ENCODE measurements around the gene TOMM7.
A peak's percentile ranks its signal among the peaks of the same experiment; 100 is the strongest.

The TOMM7 gene

GRCh38 chr7:22811746-22812280 is 10.8 kb downstream of the TOMM7 start:
- TF ChIP-seq POLR2AphosphoS5 (IDR thresholded peaks at IDR 0.05; ENCODE audit: low read depth, low read length) (0 out of 2 replicates have a peak, but pooled peaks have one; percentile 15), SIN3A (IDR thresholded peaks at IDR 0.05; ENCODE audit: borderline replicate concordance, insufficient read depth, low read length) (no peak)

DNA sequence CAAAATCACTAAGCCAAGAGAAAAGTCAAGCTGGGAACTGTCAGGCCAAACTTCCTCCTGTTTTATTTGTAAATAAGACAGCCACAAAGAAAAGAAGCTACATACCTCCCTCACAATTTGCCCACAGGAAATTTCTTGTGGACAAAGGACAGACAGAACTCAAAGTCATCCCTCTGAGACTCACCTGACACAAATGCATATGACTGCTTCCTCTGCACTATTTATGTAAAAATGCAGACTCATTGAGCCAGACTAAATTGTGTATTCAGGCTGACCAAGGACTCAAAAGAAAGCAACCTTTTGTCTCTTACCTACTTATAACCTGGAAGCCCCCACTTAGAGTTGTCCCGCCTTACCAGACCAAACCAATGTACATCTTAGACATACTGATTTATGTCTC is 11.8 kb downstream of the TOMM7 start:
- TF ChIP-seq POLR2AphosphoS5 (IDR thresholded peaks at IDR 0.05; ENCODE audit: low read depth, low read length): no peak

- TF ChIP-seq TAF1 (IDR thresholded peaks at IDR 0.05; ENCODE audit: borderline replicate concordance, insufficient read depth, low read length) (no peak), REST (IDR thresholded peaks at IDR 0.05; ENCODE audit: insufficient read depth in 1 of 2, low read depth in 2 of 2, low read length in 2 of 2) (no peak), SIN3A (IDR thresholded peaks at IDR 0.05; ENCODE audit: borderline replicate concordance, insufficient read depth, low read length) (no peak), POLR2AphosphoS5 (IDR thresholded peaks at IDR 0.05; ENCODE audit: low read depth, low read length) (no peak), FOXP2 (optimal IDR thresholded peaks at IDR 0.05; ENCODE audit: borderline replicate concordance, extremely low read depth, extremely low read length, insufficient read depth) (no peak)
These were observed 12.6 kb downstream of the TOMM7 start for GRCh38 chr7:22809902-22810642.

- TF ChIP-seq SIN3A (IDR thresholded peaks at IDR 0.05; ENCODE audit: borderline replicate concordance, insufficient read depth, low read length) (no peak), REST (IDR thresholded peaks at IDR 0.05; ENCODE audit: insufficient read depth in 1 of 2, low read depth in 2 of 2, low read length in 2 of 2) (no peak), POLR2AphosphoS5 (IDR thresholded peaks at IDR 0.05; ENCODE audit: low read depth, low read length) (no peak), TAF1 (IDR thresholded peaks at IDR 0.05; ENCODE audit: borderline replicate concordance, insufficient read depth, low read length) (no peak), FOXP2 (optimal IDR thresholded peaks at IDR 0.05; ENCODE audit: borderline replicate concordance, extremely low read depth, extremely low read length, insufficient read depth) (no peak)
These were observed 14.5 kb downstream of the TOMM7 start for GRCh38 chr7:22808140-22808539.

GRCh38 chr7:22806752-22807151 is 15.9 kb downstream of the TOMM7 start:
- TF ChIP-seq REST (IDR thresholded peaks at IDR 0.05; ENCODE audit: insufficient read depth in 1 of 2, low read depth in 2 of 2, low read length in 2 of 2) (no peak), FOXP2 (optimal IDR thresholded peaks at IDR 0.05; ENCODE audit: borderline replicate concordance, extremely low read depth, extremely low read length, insufficient read depth) (no peak), TAF1 (IDR thresholded peaks at IDR 0.05; ENCODE audit: borderline replicate concordance, insufficient read depth, low read length) (no peak), SIN3A (IDR thresholded peaks at IDR 0.05; ENCODE audit: borderline replicate concordance, insufficient read depth, low read length) (no peak), POLR2AphosphoS5 (IDR thresholded peaks at IDR 0.05; ENCODE audit: low read depth, low read length) (no peak)

DNA sequence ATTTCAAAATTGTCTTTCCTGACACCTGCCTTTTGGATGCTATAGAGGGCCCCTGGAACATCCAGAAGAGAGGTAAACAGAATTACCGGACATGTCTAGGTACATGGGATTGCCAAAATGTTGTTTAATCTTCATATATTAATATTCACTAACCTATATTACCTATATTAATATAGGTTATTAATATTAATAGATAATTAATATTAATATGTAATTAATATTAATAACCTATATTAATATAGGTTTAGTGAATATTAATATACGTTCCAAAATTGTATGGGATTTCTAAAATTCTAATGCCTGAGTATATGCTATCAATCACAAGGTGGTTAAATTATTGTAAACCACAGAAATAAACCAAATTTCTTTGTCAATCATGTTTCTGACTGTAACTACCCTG is 17.4 kb downstream of the TOMM7 start:
- TF ChIP-seq TAF1 (IDR thresholded peaks at IDR 0.05; ENCODE audit: borderline replicate concordance, insufficient read depth, low read length) (no peak), POLR2AphosphoS5 (IDR thresholded peaks at IDR 0.05; ENCODE audit: low read depth, low read length) (no peak), FOXP2 (optimal IDR thresholded peaks at IDR 0.05; ENCODE audit: borderline replicate concordance, extremely low read depth, extremely low read length, insufficient read depth) (no peak), SIN3A (IDR thresholded peaks at IDR 0.05; ENCODE audit: borderline replicate concordance, insufficient read depth, low read length) (no peak), REST (IDR thresholded peaks at IDR 0.05; ENCODE audit: insufficient read depth in 1 of 2, low read depth in 2 of 2, low read length in 2 of 2) (no peak)

Data from PFSK-1 (cell line).